ENCODE results near the gene PRKAG2.

- TF ChIP-seq CTCF (IDR thresholded peaks at IDR 0.05) = no peak
- no peak for TF ChIP-seq POLR2A (IDR thresholded peaks at IDR 0.05)
These were observed 362.2 kb downstream of the PRKAG2 start for GRCh38 chr7:151514461-151515275.
